Coronary artery (tissue), 2 donors: ENCODE data around the gene ELFN1.
A peak's percentile ranks its signal among the peaks of the same experiment; 100 is the strongest.

ENCODE experiments used
- DNase-seq: peaks from one replicate; pipeline ENCODE4 v3.0.0-alpha.2; 2017; ENCODE audit warnings: low spot score
- H3K27ac ChIP-seq, 2 donors: fragments of 200-600 bp; sonication (generic); one replicate each; pipeline ENCODE4 v1.5.1; 2016 to 2019
- H3K4me3 ChIP-seq: fragments of 200-600 bp; sonication (generic); 2 replicates; pipeline ENCODE4 v1.5.1; 2016; ENCODE audit warnings: mild to moderate bottlenecking, moderate library complexity
- CTCF ChIP-seq: fragments of 200-600 bp; sonication (generic); IDR thresholded peaks from one replicate; pipeline ENCODE4 v1.5.1; 2019; ENCODE audit warnings: antibody characterized with exemption

The ELFN1 gene

GRCh38 chr7:1706721-1707613 lies 36.9 kb downstream of the ELFN1 start:
- TF ChIP-seq CTCF = no peak
- DNase-seq = peak; percentile 64
- Histone ChIP-seq H3K27ac (no peak overlapping the region), H3K4me3 (no peak overlapping the region)

GRCh38 chr7:1707756-1708595 lies 37.9 kb downstream of the ELFN1 start:
- peak; percentile 59 for DNase-seq
- no peak overlapping the region for H3K4me3 ChIP-seq
- TF ChIP-seq CTCF = no peak
- H3K27ac ChIP-seq = no peak overlapping the region

GRCh38 chr7:1708596-1709251 lies 38.6 kb downstream of the ELFN1 start:
- DNase-seq = peak; percentile 57
- no peak overlapping the region for H3K4me3 ChIP-seq
- no peak overlapping the region for H3K27ac ChIP-seq
- TF ChIP-seq CTCF = no peak

GRCh38 chr7:1709281-1709680 lies 39.2 kb downstream of the ELFN1 start:
- TF ChIP-seq CTCF = no peak
- DNase-seq = peak; percentile 41
- no peak overlapping the region for H3K27ac ChIP-seq
- no peak overlapping the region for H3K4me3 ChIP-seq

- Histone ChIP-seq H3K4me3 (no peak overlapping the region), H3K27ac (no peak overlapping the region)
- no peak for DNase-seq
- no peak for TF ChIP-seq CTCF
Measured at GRCh38 chr7:1709900-1710299, 39.8 kb downstream of the ELFN1 start.

GRCh38 chr7:1710936-1711335 lies 40.9 kb downstream of the ELFN1 start:
- Histone ChIP-seq H3K27ac (no peak overlapping the region), H3K4me3 (no peak overlapping the region)
- no peak for DNase-seq
- TF ChIP-seq CTCF = no peak
